IPS DF 6.9 (cell line): ENCODE measurements around the gene PYY.
"Not testable (repeated sequence)": the region's sequence is repeated elsewhere in the genome, so short reads cannot be mapped to it uniquely, and the experiment has no call there.

Experiments used
- DNase-seq: peaks from one replicate; pipeline ENCODE4 v3.0.0-alpha.2; 2013; ENCODE audit warnings: low read depth, low spot score
- H3K27ac ChIP-seq: one replicate; pipeline ENCODE4 v1.5.1; 2013; ENCODE audit warnings: low read length, control low read depth
- H3K27me3 ChIP-seq: 2 replicates; pipeline ENCODE4 v1.6.1; 2013; ENCODE audit warnings: mild to moderate bottlenecking, low read length; ENCODE audit not compliant: control insufficient read depth, insufficient read depth
- H3K36me3 ChIP-seq: 2 replicates; pipeline ENCODE4 v1.6.1; 2013; ENCODE audit warnings: low read length; ENCODE audit not compliant: control insufficient read depth, insufficient read depth
- H3K4me1 ChIP-seq: 2 replicates; pipeline ENCODE4 v1.6.1; 2013; ENCODE audit warnings: low read length; ENCODE audit not compliant: control insufficient read depth, insufficient read depth
- H3K4me3 ChIP-seq: 2 replicates; pipeline ENCODE4 v1.5.1; 2013; ENCODE audit warnings: mild to moderate bottlenecking, low read length
- H3K9me3 ChIP-seq: 2 replicates; pipeline ENCODE4 v1.6.1; 2013; ENCODE audit warnings: low read length, inconsistent platforms; ENCODE audit not compliant: control insufficient read depth, insufficient read depth
- WGBS: extraction: QIAGEN DNeasy Blood & Tissue Kit; methylation state at CpG from one replicate; pipeline ENCODE4 v1.1.7; 2013; ENCODE audit warnings: mixed read lengths, missing lambda C conversion rate; ENCODE audit not compliant: insufficient read length, insufficient coverage; 5-methylcytosine and 5-hydroxymethylcytosine counted together

PYY gene

GRCh38 chr17:43949781-43950180 is 4.0 kb downstream of the PYY start:
- H3K36me3 ChIP-seq, result no peaks in the 10 kb centered on the region
- no peak overlapping the region for H3K27ac ChIP-seq
- no peak for DNase-seq
- no peaks in the 10 kb centered on the region for H3K9me3 ChIP-seq
- 0 out of 2 replicates have a peak, but pooled peaks cover 1% of the 10 kb centered on the region for H3K27me3 ChIP-seq
- WGBS, result no CpG with 5 or more reads among the region's 4 CpGs
- H3K4me3 ChIP-seq, result no peak overlapping the region
- peaks cover 3% of the 10 kb centered on the region; the same call in 1 of the 2 replicates for H3K4me1 ChIP-seq

GRCh38 chr17:43946781-43947180 is 7.0 kb downstream of the PYY start:
- H3K36me3 ChIP-seq, result no peaks in the 10 kb centered on the region
- H3K9me3 ChIP-seq, result no peaks in the 10 kb centered on the region
- no peak for DNase-seq
- no peak overlapping the region for H3K27ac ChIP-seq
- 0 out of 2 replicates have a peak, but pooled peaks cover 1% of the 10 kb centered on the region for H3K27me3 ChIP-seq
- no CpG with 5 or more reads among the region's 4 CpGs for WGBS
- no peak overlapping the region for H3K4me3 ChIP-seq
- no peaks in the 10 kb centered on the region for H3K4me1 ChIP-seq

- Histone ChIP-seq H3K36me3 (no peaks in the 10 kb centered on the region), H3K4me1 (no peaks in the 10 kb centered on the region; the same call in 1 of the 2 replicates), H3K27me3 (no peaks in the 10 kb centered on the region), H3K4me3 (no peak overlapping the region), H3K9me3 (no peaks in the 10 kb centered on the region), H3K27ac (no peak overlapping the region)
- no CpG with 5 or more reads among the region's 12 CpGs for WGBS
- no peak for DNase-seq
Measured at GRCh38 chr17:43945074-43945829, 8.5 kb downstream of the PYY start.

- no peaks in the 10 kb centered on the region for H3K9me3 ChIP-seq
- WGBS, result no CpG with 5 or more reads among the region's 17 CpGs
- DNase-seq, result no peak
- no peak within 1 kb of the TSS for H3K27ac ChIP-seq
- H3K4me1 ChIP-seq, result no peaks in the 10 kb centered on the region; the same call in none of the 2 replicates
- H3K36me3 ChIP-seq, result no peaks in the 10 kb centered on the region
- H3K4me3 ChIP-seq, result no peak within 1 kb of the TSS
- peaks cover 2% of the 10 kb centered on the region; the same call in 1 of the 2 replicates for H3K27me3 ChIP-seq
Measured at GRCh38 chr17:43942051-43942685, 11.6 kb downstream of the PYY start, which contains the start of gene PPY. Gene PPY (minus strand): TSS chr17:43942476. CDS start chr17:43941654, 822 bp downstream.

- H3K9me3 ChIP-seq, result no peaks in the 10 kb centered on the region
- no peaks in the 10 kb centered on the region; the same call in none of the 2 replicates for H3K4me1 ChIP-seq
- H3K27ac ChIP-seq, result no peak overlapping the region
- WGBS, result no CpG with 5 or more reads among the region's 7 CpGs
- no peaks in the 10 kb centered on the region for H3K36me3 ChIP-seq
- no peak overlapping the region for H3K4me3 ChIP-seq
- no peak for DNase-seq
- H3K27me3 ChIP-seq, result peaks cover 2% of the 10 kb centered on the region; the same call in 1 of the 2 replicates
Measured at GRCh38 chr17:43940630-43941029, 13.1 kb downstream of the PYY start.

GRCh38 chr17:43939886-43940285 is 13.9 kb downstream of the PYY start:
- Histone ChIP-seq H3K36me3 (no peaks in the 10 kb centered on the region), H3K4me3 (no peak overlapping the region), H3K27ac (no peak overlapping the region), H3K27me3 (peaks cover 2% of the 10 kb centered on the region; the same call in 1 of the 2 replicates), H3K4me1 (peaks cover 1% of the 10 kb centered on the region), H3K9me3 (no peaks in the 10 kb centered on the region)
- no peak for DNase-seq
- WGBS, result no CpG with 5 or more reads among the region's 5 CpGs

- DNase-seq, H3K9me3 ChIP-seq, H3K27me3 ChIP-seq, H3K4me1 ChIP-seq, H3K36me3 ChIP-seq, H3K27ac ChIP-seq, H3K4me3 ChIP-seq: not testable (repeated sequence)
- WGBS, result no CpG with 5 or more reads among the region's 3 CpGs
Measured at GRCh38 chr17:43939452-43939851, 14.3 kb downstream of the PYY start.

GRCh38 chr17:43938838-43939182 is 14.9 kb downstream of the PYY start:
- Histone ChIP-seq H3K9me3 (no peaks in the 10 kb centered on the region), H3K36me3 (no peaks in the 10 kb centered on the region), H3K4me3 (no peak overlapping the region), H3K27me3 (peaks cover 2% of the 10 kb centered on the region; the same call in 1 of the 2 replicates), H3K4me1 (peaks cover 1% of the 10 kb centered on the region), H3K27ac (no peak overlapping the region)
- WGBS, result no CpG with 5 or more reads among the region's 6 CpGs
- DNase-seq, result no peak

GRCh38 chr17:43936434-43936833 is 17.3 kb downstream of the PYY start:
- H3K4me1 ChIP-seq, result peaks cover 1% of the 10 kb centered on the region
- peaks cover 2% of the 10 kb centered on the region; the same call in 1 of the 2 replicates for H3K27me3 ChIP-seq
- H3K36me3 ChIP-seq, result no peaks in the 10 kb centered on the region
- H3K27ac ChIP-seq, result no peak overlapping the region
- no peak overlapping the region for H3K4me3 ChIP-seq
- WGBS, result no CpG with 5 or more reads among the region's 3 CpGs
- no peaks in the 10 kb centered on the region for H3K9me3 ChIP-seq
- DNase-seq, result no peak

- no CpG with 5 or more reads among the region's 6 CpGs for WGBS
- DNase-seq, result no peak
- H3K36me3 ChIP-seq, result no peaks in the 10 kb centered on the region
- peaks cover 1% of the 10 kb centered on the region for H3K4me1 ChIP-seq
- no peak overlapping the region for H3K4me3 ChIP-seq
- H3K9me3 ChIP-seq, result no peaks in the 10 kb centered on the region
- H3K27ac ChIP-seq, result no peak overlapping the region
- H3K27me3 ChIP-seq, result peaks cover 2% of the 10 kb centered on the region; the same call in 1 of the 2 replicates
Measured at GRCh38 chr17:43935926-43936261, 17.8 kb downstream of the PYY start.
